Cardiac atrium fibroblast (primary cell): ENCODE measurements around the gene IL36G. TPM values are rescaled to one million over a fixed set of nuclear protein-coding genes. Genes with fewer than 3 reads are reported as not detected.

Experiments used
- total RNA-seq: library from RNA; depleted of rRNA; stranded (reverse); fragments of >200 nt; gene quantifications from 2 replicates; pipeline ENCODE4 v1.2.3, GENCODE V29; 2015

Gene IL36G
- total RNA-seq = not detected in 2 replicates

DNA sequence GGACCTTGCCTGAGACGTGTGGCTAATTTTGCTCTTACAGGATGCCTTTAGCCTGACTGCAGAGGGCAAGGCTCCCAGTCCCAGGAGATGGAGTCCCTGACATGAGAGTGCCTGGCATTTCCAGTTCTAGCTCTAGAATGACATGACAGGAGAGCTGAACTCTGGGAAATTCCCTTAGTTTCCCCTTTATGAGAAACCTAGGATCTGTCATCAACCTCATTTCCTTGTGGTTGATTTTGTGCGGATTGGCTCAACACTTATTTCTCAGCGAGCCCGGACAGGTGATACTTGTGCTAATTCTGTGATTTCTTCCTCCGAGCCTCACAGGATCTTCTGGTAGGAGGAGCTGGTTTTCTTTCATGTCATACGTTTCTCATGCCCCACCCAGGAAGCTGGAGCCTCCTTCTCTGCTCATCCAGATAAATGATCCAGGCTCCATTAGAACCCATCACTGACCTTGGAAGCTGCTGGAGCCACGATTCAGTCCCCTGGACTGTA lies at the start of gene IL36G:
IL36G (plus strand) TSS at position 448 of the 498 bp plus-strand sequence. CDS start 633 bp downstream, outside the sequence.

DNA sequence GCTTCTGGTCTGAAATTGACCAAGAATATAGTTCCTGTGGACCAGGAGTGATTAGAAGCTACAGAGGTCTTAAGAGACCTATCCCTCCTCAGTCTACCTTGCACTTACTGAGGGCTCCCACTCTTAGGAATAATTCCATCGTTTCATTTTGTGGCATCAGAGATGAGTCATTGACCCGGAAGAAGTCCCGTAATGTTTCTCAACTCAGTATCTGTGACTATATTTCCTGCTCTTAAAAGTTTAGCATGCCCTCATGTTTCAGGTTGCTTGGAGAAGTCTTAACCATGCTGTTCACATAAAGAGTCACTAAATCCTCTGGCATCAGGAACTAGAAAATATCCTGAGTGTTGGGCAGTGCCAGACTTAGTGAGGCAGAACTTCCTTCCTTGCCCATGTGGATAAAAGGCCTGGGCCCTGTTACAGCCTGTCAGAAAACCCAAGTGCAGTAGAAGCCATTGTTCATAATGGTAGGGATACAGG lies 27.3 kb downstream of the IL36G start, which contains the start of gene IL36A:
IL36A (plus strand) TSS at position 430 of the 480 bp plus-strand sequence. CDS start 413 bp downstream, outside the sequence.

Other genes starting within 250 kb of the IL36G start
- gene CKAP2L, start 213.4 kb upstream of the IL36G start, total RNA-seq = 0.72 and 1.1 TPM in 2 replicates
- 0.18 TPM in 1 of 2 replicates, not detected in the other for gene IL1A, start 193.5 kb upstream of the IL36G start, total RNA-seq
- 0.72 and 8.4 TPM in 2 replicates for gene IL1B, start 141.2 kb upstream of the IL36G start, total RNA-seq
- gene IL37, start 66.8 kb upstream of the IL36G start, total RNA-seq = not detected in 2 replicates
- not detected in 2 replicates for gene IL36A, start 27.5 kb downstream of the IL36G start, total RNA-seq
- gene IL36B, start 74.9 kb downstream of the IL36G start, total RNA-seq = not detected in 2 replicates
- not detected in 2 replicates for gene IL36RN, start 81.2 kb downstream of the IL36G start, total RNA-seq
- gene IL1F10, start 90.0 kb downstream of the IL36G start, total RNA-seq = not detected in 2 replicates
- not detected in 2 replicates for gene IL1RN, start 149.6 kb downstream of the IL36G start, total RNA-seq
- gene PSD4, start 196.0 kb downstream of the IL36G start, total RNA-seq = 0.16 and 0.18 TPM in 2 replicates